Hepatocyte (in vitro differentiated cells): ENCODE results near the gene ASPM. TPM values are rescaled to one million over a fixed set of nuclear protein-coding genes. Genes with fewer than 3 reads are reported as not detected.

ENCODE experiments used
- DNase-seq: peaks from one replicate; pipeline ENCODE4 v3.0.0-alpha.2; 2016; ENCODE audit warnings: low spot score
- H2AFZ ChIP-seq: fragments of 200-600 bp; sonication (generic); 2 replicates; pipeline ENCODE4 v1.6.0; 2016; ENCODE audit warnings: antibody characterized with exemption, mild to moderate bottlenecking
- H3K27ac ChIP-seq: fragments of 200-600 bp; sonication (generic); 2 replicates; pipeline ENCODE4 v1.5.1; 2016; ENCODE audit warnings: mild to moderate bottlenecking
- H3K27me3 ChIP-seq: fragments of 200-600 bp; sonication (generic); 2 replicates; pipeline ENCODE4 v1.6.1; 2016
- H3K36me3 ChIP-seq: fragments of 200-600 bp; sonication (generic); replicated peaks from 2 replicates; pipeline ENCODE4 v1.5.1; 2016; ENCODE audit warnings: low read depth; ENCODE audit not compliant: insufficient read depth
- H3K4me1 ChIP-seq: fragments of 200-600 bp; sonication (generic); 2 replicates; pipeline ENCODE4 v1.5.1; 2016; ENCODE audit warnings: mild to moderate bottlenecking, moderate library complexity; ENCODE audit not compliant: insufficient read depth
- H3K4me2 ChIP-seq: fragments of 200-600 bp; sonication (generic); 2 replicates; pipeline ENCODE4 v1.6.0; 2016
- H3K4me3 ChIP-seq: fragments of 200-600 bp; sonication (generic); 2 replicates; pipeline ENCODE4 v1.5.1; 2016; ENCODE audit warnings: mild to moderate bottlenecking
- H3K79me2 ChIP-seq: fragments of 200-600 bp; sonication (generic); 2 replicates; pipeline ENCODE4 v1.6.0; 2017; ENCODE audit warnings: mild to moderate bottlenecking
- H3K9me2 ChIP-seq: fragments of 200-600 bp; sonication (generic); replicated peaks from 2 replicates; pipeline ENCODE4 v1.6.0; 2017; ENCODE audit warnings: mild to moderate bottlenecking; ENCODE audit not compliant: insufficient read depth
- H3K9me3 ChIP-seq: fragments of 200-600 bp; sonication (generic); 2 replicates; pipeline ENCODE4 v1.5.1; 2016; ENCODE audit warnings: low read depth, mild to moderate bottlenecking
- H4K20me1 ChIP-seq: fragments of 200-600 bp; sonication (generic); 2 replicates; pipeline ENCODE4 v1.6.0; 2016; ENCODE audit warnings: mild to moderate bottlenecking; ENCODE audit not compliant: insufficient read depth, poor library complexity, severe bottlenecking
- CTCF ChIP-seq: fragments of 200-600 bp; sonication (generic); IDR thresholded peaks from 2 replicates; pipeline ENCODE4 v1.5.1; 2016; ENCODE audit warnings: antibody characterized with exemption, mild to moderate bottlenecking; ENCODE audit not compliant: poor library complexity
- EZH2 ChIP-seq: fragments of 200-600 bp; sonication (generic); IDR thresholded peaks from 2 replicates; pipeline ENCODE4 v1.6.1; 2016; ENCODE audit warnings: antibody characterized with exemption, mild to moderate bottlenecking, borderline replicate concordance
- EZH2phosphoT487 ChIP-seq: fragments of 200-600 bp; sonication (generic); IDR thresholded peaks from one replicate; pipeline ENCODE4 v1.6.1; 2018; ENCODE audit warnings: antibody characterized with exemption, mild to moderate bottlenecking, low read depth, moderate library complexity; ENCODE audit not compliant: unreplicated experiment, severe bottlenecking
- WGBS: methylation state at CpG from one replicate; pipeline ENCODE4 v1.1.6; 2016; ENCODE audit warnings: low lambda C conversion rate; ENCODE audit errors: missing lambda C conversion rate; 5-methylcytosine and 5-hydroxymethylcytosine counted together
- polyA plus RNA-seq: library from polyadenylated mRNA; unstranded; fragments of >200 nt; fragmentation: Nextera tagmentation; extraction: Ambion mirVana; gene quantifications from 2 replicates; pipeline ENCODE4 v1.2.1, GENCODE V29; 2016
- total RNA-seq: library from RNA; depleted of rRNA; stranded (reverse); fragments of >200 nt; gene quantifications from 2 replicates; pipeline ENCODE4 v1.2.3, GENCODE V29; 2014

Gene ASPM
- total and polyA plus RNA-seq, 2 experiments from 2014 or later = 3.2 to 7.6 TPM

GRCh38 chr1:197127246-197127912 lies 19.1 kb downstream of the ASPM start:
- no peak for DNase-seq
- H3K27ac ChIP-seq = no peak overlapping the region
- no peak overlapping the region for H3K4me3 ChIP-seq
- no peaks in the 10 kb centered on the region for H3K27me3 ChIP-seq
- H3K4me1 ChIP-seq = no peaks in the 10 kb centered on the region
- TF ChIP-seq EZH2phosphoT487 (no peak), EZH2 (no peak), CTCF (no peak)
- H3K36me3 ChIP-seq = no peaks in the 10 kb centered on the region
- no peaks in the 10 kb centered on the region for H4K20me1 ChIP-seq
- H3K9me3 ChIP-seq = no peaks in the 10 kb centered on the region
- H3K9me2 ChIP-seq = no peaks in the 10 kb centered on the region
- no peaks in the 10 kb centered on the region for H3K79me2 ChIP-seq
- 88% methylated on average over 2 of the region's 2 CpGs for whole genome bisulfite sequencing
- H2AFZ ChIP-seq = peak overlapping the region; percentile 16
- no peak overlapping the region for H3K4me2 ChIP-seq

GRCh38 chr1:197126691-197127090 lies 19.8 kb downstream of the ASPM start:
- no peaks in the 10 kb centered on the region for H3K36me3 ChIP-seq
- H3K79me2 ChIP-seq = no peaks in the 10 kb centered on the region
- peak overlapping the region; percentile 16 for H2AFZ ChIP-seq
- no peaks in the 10 kb centered on the region for H3K9me2 ChIP-seq
- H4K20me1 ChIP-seq = no peaks in the 10 kb centered on the region
- no peaks in the 10 kb centered on the region for H3K4me1 ChIP-seq
- H3K27ac ChIP-seq = no peak overlapping the region
- no peak for TF ChIP-seq EZH2
- TF ChIP-seq CTCF = no peak
- no peak for TF ChIP-seq EZH2phosphoT487
- WGBS = 60% methylated on average over 3 of the region's 3 CpGs
- no peaks in the 10 kb centered on the region for H3K27me3 ChIP-seq
- H3K4me2 ChIP-seq = no peak overlapping the region
- DNase-seq = no peak
- no peaks in the 10 kb centered on the region for H3K9me3 ChIP-seq
- no peak overlapping the region for H3K4me3 ChIP-seq

GRCh38 chr1:197124376-197124775 lies 22.1 kb downstream of the ASPM start:
- no peak overlapping the region for H2AFZ ChIP-seq
- no peaks in the 10 kb centered on the region for H3K9me2 ChIP-seq
- 84% methylated on average over 1 of the region's 1 CpG for WGBS

More at GRCh38 chr1:197124376-197124775, 22.1 kb downstream of the ASPM start:
- H3K4me1 ChIP-seq = no peaks in the 10 kb centered on the region
- no peak overlapping the region for H3K27ac ChIP-seq
- no peaks in the 10 kb centered on the region for H3K36me3 ChIP-seq
- H3K4me2 ChIP-seq = no peak overlapping the region
- H3K27me3 ChIP-seq = no peaks in the 10 kb centered on the region
- TF ChIP-seq EZH2phosphoT487 (no peak), EZH2 (no peak), CTCF (no peak)
- H3K4me3 ChIP-seq = no peak overlapping the region
- H3K79me2 ChIP-seq = no peaks in the 10 kb centered on the region
- no peaks in the 10 kb centered on the region for H4K20me1 ChIP-seq
- no peak for DNase-seq
- no peaks in the 10 kb centered on the region for H3K9me3 ChIP-seq
